GM18526 (cell line): ENCODE data around the gene STXBP1.

Experiments used
- POLR2A ChIP-seq: IDR thresholded peaks from 3 replicates; pipeline ENCODE4 v1.6.1; 2011; ENCODE audit not compliant: insufficient read length; ENCODE audit errors: extremely low read depth

The STXBP1 gene

DNA sequence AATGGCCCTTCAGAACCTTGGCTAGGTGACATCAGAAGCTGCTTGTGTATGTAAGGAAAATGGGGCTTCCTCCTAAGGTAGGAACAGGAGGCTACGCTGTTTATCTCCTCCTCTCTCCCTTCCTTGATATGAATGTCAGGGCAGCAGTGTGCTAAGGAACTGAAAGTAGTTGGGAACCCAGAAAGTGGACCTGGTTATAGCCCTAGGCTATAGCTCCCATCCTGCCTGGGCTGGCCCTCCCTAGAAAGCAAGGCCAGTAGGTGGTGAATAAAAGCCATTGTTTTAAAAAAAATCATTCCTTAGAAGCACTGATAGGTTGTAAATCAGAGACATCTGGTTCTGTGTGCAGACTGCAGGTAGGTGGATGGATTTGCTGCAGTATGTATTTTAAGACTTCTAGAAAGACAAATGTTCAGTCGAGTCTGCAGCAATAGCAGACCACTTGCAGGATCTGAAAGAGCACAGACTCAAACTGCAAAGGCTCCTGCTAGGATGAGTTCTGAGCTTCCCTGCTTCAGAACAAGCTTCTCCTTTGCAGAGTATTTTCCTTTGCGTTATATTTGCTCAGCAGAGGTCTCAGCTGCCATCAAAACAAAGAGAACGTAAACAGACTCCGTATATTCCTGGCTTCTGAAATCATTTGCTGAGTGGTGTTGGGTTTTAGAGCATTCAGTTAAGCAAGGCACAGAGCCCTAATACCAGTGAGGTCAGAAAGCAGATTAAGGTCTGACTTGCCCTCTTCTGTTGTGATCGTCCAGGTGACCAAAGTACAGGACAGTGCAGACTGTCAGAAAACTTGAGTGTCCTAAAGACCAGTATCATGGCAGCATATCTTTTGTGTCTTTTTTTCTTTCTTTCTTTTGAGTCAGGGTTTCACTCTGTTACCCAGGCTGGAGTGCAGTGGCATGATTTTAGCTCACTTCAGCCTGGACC is 74.7 kb downstream of the STXBP1 start:
- TF ChIP-seq POLR2A: no peak

DNA sequence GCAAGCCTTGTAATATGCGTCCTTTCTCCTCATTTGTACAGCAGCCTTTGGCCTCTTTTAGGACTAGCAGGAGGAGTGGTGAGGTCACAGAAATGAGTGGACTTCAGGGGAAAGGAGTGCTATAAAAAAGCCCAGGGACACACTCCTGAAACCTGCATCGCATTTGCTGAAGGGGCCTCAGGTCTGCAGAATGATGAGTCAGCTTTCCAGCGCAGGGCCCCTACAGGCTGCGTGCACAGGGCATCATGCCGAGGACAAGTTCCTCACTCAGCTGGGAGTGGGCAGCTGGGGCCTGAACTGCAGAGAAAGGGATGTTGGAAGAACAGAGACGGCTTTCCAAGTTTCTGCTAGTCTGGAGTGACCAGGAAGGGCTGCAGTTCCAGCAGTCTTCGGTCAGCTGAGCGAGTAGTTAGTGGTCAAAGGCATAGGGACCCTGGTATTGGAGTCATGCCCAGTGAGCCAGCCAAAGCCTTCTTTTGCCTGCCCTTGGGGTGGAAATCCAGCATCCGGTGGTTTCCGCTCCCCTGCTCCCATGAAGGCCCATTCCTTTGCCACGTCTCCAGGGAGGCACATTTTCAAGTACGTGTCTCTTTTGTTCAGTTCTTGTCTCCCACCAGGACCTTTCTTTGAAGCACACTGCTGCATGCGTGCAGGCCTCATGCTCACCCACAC is 77.4 kb downstream of the STXBP1 start:
- no peak for TF ChIP-seq POLR2A

DNA sequence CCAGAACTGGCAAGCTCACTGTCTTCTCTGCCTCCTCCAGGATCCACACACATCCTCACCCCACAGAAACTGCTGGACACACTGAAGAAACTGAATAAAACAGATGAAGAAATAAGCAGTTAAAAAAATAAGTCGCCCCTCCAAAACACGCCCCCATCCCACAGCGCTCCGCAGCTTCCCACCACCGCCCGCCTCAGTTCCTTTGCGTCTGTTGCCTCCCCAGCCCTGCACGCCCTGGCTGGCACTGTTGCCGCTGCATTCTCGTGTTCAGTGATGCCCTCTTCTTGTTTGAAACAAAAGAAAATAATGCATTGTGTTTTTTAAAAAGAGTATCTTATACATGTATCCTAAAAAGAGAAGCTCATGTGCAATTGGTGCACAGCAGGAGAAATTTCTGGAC is 78.7 kb downstream of the STXBP1 start:
- no peak for TF ChIP-seq POLR2A

DNA sequence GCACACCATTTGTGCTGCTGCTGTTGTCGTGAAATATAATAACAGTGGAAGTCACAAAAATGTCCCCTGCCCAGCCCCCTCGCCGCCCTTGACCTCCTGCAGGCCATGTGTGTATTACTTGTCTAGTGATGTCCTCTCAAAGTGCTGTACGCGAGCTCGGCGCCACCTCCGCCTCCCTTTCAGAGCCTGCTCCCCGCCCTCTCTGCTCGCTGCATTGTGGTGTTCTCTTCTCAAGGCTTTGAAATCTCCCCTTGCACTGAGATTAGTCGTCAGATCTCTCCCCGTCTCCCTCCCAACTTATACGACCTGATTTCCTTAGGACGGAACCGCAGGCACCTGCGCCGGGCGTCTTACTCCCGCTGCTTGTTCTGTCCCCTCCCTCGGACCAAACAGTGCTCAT is 80.0 kb downstream of the STXBP1 start:
- no peak for TF ChIP-seq POLR2A

DNA sequence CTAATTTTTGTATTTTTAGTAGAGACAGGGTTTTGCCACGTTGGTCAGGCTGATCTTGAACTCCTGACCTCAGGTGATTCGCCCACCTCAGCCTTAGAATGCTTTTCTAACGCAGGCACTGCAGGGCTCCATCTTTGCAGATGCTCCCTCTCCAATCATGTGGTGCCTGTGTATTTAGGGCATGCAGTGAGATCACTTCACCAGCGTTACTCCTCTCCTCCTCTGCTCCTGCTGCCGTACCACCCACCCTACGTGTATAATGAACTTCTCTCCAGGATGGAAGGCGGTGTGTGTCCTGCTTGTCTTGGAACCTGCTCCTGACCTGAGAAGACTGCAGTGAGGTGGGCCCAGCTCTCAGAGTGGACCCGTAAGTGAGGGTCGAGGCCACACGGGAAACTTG is 81.1 kb downstream of the STXBP1 start:
- TF ChIP-seq POLR2A: no peak

DNA sequence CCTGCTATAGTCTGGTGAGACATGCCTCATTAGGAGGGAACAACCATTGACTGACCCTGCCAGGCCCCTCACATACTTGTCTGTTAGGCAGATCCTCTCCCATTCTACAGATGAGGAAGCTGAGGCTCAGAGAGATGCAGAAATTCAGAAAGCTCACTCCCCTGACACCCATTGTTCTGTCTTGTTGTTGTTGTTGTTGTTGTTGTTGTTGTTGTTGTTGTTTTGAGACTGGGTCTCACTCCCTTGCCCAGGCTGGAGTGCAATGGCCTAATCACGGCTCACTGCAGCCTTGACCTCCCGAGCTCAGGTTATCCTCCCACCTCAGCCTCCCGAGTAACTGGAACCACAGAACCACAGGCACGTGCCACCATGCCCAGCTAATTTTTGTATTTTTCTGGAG is 81.6 kb downstream of the STXBP1 start:
- TF ChIP-seq POLR2A: no peak

DNA sequence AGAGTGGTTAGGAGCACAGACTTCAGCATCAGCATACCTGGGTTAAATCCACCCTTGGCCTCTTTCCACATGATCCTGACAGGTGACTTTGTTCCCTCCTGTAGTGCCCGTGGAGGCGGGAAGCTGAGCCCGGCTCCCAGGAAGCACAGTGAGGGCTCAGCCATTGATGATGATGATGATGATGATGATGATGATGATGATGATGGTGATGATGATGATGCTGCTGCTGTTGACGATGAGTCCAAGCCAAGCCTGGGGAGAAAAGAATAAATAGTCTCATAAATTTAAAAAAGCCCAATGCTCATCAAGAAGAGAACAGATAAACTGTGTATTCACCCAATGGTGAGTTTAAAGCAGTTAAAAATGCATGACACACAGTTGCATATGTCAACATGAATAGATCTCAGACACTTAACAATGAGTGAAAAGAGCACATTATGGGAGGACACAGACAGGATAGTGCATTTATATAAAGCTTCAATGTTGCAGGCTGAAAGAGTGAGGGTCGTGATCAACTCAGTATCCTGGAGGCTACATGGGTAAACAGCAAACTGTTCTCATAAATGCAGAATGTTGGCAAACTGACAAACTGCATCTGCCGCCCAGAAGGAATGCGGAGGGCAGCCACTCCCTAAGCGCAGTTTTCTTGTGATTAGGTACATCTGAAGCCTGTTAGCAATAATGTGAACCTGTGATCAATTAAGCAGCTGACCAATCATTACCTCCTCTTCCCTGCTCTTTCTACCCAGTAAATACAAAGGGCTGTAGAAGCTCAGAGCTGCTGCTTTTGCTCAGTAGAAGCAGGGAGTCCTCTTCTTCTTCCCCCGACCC is 83.0 kb downstream of the STXBP1 start:
- no peak for TF ChIP-seq POLR2A

DNA sequence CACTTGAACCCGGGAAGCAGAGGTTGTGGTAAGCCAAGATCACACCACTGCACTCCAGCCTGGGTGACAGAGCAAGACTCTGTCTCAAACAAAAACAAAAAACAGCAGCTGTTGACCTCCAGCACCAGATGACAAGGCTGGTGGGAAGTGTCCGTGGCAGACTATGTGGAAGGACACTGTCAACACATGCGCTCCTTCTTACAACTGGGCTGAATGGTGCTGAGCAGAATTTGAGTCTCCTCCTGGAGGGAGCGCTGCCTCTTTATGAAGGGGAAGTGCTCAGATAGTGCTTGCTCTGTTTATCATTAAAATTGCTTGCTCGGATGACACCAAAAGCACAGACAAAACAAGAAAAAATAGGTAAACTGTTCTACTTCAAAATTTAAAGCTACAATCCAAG is 85.5 kb downstream of the STXBP1 start:
- no peak for TF ChIP-seq POLR2A

DNA sequence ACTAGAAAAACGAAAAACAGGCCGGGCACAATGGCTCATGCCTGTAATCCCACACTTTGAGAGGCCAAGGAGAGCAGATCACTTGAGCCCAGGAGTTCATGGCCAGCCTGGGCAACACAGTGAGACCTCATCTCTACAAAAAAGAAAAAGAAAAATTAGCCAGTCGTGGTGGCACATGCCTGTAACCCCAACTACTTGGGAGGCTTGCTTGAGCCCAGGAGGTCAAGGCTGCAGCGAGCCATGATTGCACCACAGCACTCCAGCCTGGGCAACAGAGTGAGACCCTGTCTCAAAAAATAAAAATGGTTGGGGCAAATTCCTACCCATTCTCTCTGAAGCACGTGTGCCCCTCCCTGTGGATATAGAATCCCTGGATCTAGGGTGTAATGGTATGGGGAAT is 86.3 kb downstream of the STXBP1 start:
- no peak for TF ChIP-seq POLR2A

DNA sequence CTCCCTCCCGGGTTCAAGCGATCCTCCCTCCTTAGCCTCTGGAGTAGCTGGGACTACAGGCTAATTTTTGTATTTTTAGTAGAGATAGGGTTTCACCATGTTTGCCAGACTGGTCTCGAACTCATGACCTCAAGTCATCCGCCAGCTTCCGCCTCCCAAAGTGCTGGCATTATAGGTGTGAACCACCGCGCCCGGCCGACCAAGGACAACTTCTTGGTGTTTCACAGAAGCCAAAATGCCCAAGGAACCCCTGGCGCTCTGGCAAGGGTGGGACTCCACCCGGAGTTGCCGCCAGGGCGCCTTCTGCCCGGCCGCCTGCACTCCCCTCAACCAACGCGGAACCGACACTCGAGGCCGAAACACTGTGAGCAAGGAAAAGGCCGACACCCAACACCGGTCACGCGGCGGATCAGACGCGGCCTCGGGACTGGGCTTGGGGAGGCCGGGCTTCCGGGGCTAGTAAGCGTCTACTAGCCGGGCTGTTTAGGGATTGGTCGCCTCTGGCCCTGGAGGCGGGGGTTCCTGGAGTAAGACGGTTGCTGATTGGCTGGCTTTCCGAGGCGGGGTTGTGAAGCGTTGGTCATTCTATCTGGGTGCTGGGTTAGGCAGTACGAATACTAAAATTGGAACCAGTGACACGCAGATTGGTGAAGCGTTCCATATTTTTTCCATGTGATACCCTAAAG is 87.1 kb downstream of the STXBP1 start:
- TF ChIP-seq POLR2A: peak; percentile 48

DNA sequence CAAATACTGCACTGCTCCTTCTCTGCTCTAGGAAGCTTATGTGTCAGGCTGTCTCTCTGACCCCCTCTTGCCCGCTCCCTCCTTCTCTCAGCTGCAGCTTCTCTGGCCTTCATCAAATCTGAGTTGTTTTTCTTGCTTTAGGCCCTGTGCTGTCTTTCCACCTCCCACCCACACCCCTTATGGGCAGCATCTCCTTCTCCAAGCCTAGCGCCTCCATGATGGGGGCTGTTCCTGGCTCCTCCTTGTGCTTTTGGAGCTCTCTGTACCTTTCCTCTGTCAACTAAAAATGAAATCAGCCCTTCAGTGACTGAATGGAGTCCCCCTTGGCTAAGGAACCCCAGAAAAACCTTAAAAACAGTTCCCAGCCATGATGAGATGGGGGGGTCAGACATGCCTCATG is 88.1 kb downstream of the STXBP1 start:
- no peak for TF ChIP-seq POLR2A

DNA sequence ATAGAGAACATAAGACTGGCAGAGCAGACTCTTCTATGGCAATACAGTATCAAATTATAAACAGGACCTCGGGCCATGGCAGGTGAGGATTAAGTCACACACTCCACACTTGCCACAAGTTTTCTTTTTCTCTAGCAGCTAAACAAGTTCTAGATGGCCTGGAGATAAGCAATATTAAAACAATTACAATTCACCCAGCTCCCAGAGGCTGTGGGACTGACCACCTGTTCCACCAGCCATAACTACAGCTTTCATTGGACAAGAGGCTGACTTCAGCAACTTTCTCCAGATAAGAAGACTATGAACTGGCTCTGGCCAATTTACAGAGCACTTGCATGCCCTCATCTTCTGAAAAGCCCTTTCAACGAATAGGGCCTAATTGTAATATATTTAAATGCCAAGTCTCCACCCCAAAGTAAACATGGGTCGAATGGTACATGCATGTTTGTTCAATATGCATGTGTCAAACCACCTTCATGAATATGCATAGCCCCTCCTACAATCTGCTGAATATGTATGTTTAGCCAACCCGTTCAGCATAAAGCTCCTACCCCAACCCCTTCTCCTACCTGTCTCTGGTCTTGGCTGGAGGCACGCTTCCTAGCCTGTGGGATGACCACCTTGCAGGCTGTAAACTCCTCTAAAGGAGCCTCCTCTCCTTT is 88.6 kb downstream of the STXBP1 start:
- TF ChIP-seq POLR2A: no peak

DNA sequence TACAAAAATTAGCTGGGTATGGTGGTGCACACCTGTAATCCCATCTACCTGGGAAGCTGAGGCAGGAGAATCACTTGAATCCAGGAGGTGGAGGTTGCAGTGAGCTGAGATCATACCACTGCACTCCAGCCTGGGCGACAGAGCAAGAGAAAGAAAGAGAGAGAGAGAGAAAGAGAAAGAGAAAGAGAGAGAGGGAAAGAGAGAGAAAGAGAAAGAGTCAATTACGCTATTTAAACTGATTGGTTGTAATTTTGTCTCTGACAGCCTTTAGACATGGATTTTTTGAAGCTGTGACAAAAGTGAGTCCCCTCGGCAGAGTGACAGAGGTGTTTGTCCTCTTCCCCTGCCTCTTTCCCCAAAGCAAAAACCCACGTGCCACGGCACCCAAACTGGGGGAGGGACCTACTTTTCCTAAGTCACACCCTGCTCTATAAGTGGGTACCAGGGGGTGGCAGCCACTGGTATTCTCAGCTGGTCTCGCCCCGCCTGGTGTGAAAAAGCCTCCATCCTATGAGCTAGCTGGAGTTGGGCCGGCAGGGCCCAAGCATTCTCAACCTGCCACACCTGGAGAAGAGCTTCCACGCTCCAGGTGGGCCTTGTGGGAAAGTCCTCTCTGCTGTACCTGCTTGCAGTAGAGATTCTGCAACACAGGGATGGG is 91.3 kb downstream of the STXBP1 start:
- no peak for TF ChIP-seq POLR2A
